ENCODE measurements around the gene TP53RK. TPM values are rescaled to one million over a fixed set of nuclear protein-coding genes. Genes with fewer than 3 reads are reported as not detected.

The TP53RK gene
- total RNA-seq, 2 donors from 2014 or later: 4.6 to 6.8 TPM

GRCh38 chr20:46651091-46651962 is 37.9 kb downstream of the TP53RK start, which contains the start of gene SLC13A3:
TSS of gene SLC13A3 (minus strand) at chr20:46651459. CDS start at chr20:46651421, 38 bp downstream.
- Mint-ChIP-seq H3K27me3 (peaks cover 49% of the 10 kb centered on the region), H3K4me1 (no peaks in the 10 kb centered on the region), H3K4me3 (no peak within 1 kb of the TSS), H3K27ac (no peak within 1 kb of the TSS), H3K36me3 (ENCODE audit: low read depth) (peaks cover 8% of the 10 kb centered on the region)
- H3K9me3 ChIP-seq (ENCODE audit: control insufficient read depth, low read length, poor library complexity, severe bottlenecking): no peaks in the 10 kb centered on the region
- DNase-seq (no peak), ATAC-seq (no peak)

GRCh38 chr20:46650575-46651090 is 38.6 kb downstream of the TP53RK start:
- peaks cover 49% of the 10 kb centered on the region for H3K27me3 Mint-ChIP-seq
- H3K4me3 Mint-ChIP-seq: no peak overlapping the region
- no peaks in the 10 kb centered on the region for H3K4me1 Mint-ChIP-seq
- no peak for DNase-seq
- no peaks in the 10 kb centered on the region for H3K9me3 ChIP-seq (ENCODE audit: control insufficient read depth, low read length, poor library complexity, severe bottlenecking)
- H3K36me3 Mint-ChIP-seq (ENCODE audit: low read depth): peaks cover 8% of the 10 kb centered on the region
- no peak overlapping the region for H3K27ac Mint-ChIP-seq
- ATAC-seq: no peak

GRCh38 chr20:46649965-46650542 is 39.2 kb downstream of the TP53RK start:
- Mint-ChIP-seq H3K4me3 (no peak overlapping the region), H3K36me3 (ENCODE audit: low read depth) (peaks cover 8% of the 10 kb centered on the region), H3K4me1 (no peaks in the 10 kb centered on the region), H3K27me3 (peaks cover 49% of the 10 kb centered on the region), H3K27ac (no peak overlapping the region)
- no peaks in the 10 kb centered on the region for H3K9me3 ChIP-seq (ENCODE audit: control insufficient read depth, low read length, poor library complexity, severe bottlenecking)
- DNase-seq (no peak), ATAC-seq (no peak)

- Mint-ChIP-seq H3K27ac (no peak overlapping the region), H3K27me3 (peaks cover 47% of the 10 kb centered on the region), H3K36me3 (ENCODE audit: low read depth) (peaks cover 8% of the 10 kb centered on the region), H3K4me1 (no peaks in the 10 kb centered on the region), H3K4me3 (no peak overlapping the region)
- DNase-seq (no peak), ATAC-seq (no peak)
- no peaks in the 10 kb centered on the region for H3K9me3 ChIP-seq (ENCODE audit: control insufficient read depth, low read length, poor library complexity, severe bottlenecking)
Measured at GRCh38 chr20:46649650-46649949, 39.6 kb downstream of the TP53RK start.

- Mint-ChIP-seq H3K36me3 (ENCODE audit: low read depth) (peaks cover 8% of the 10 kb centered on the region), H3K27ac (no peak overlapping the region), H3K4me3 (no peak overlapping the region), H3K4me1 (no peaks in the 10 kb centered on the region), H3K27me3 (peaks cover 42% of the 10 kb centered on the region)
- no peak for DNase-seq
- ATAC-seq: no peak
- H3K9me3 ChIP-seq (ENCODE audit: control insufficient read depth, low read length, poor library complexity, severe bottlenecking): no peaks in the 10 kb centered on the region
Measured at GRCh38 chr20:46648903-46649649, 40.2 kb downstream of the TP53RK start.

GRCh38 chr20:46647469-46647868 is 41.8 kb downstream of the TP53RK start:
- no peaks in the 10 kb centered on the region for H3K9me3 ChIP-seq (ENCODE audit: control insufficient read depth, low read length, poor library complexity, severe bottlenecking)
- DNase-seq (no peak), ATAC-seq (no peak)
- no peak overlapping the region for H3K27ac Mint-ChIP-seq
- peaks cover 10% of the 10 kb centered on the region for H3K36me3 Mint-ChIP-seq (ENCODE audit: low read depth)
- H3K4me1 Mint-ChIP-seq: no peaks in the 10 kb centered on the region
- no peak overlapping the region for H3K4me3 Mint-ChIP-seq
- H3K27me3 Mint-ChIP-seq: peaks cover 38% of the 10 kb centered on the region

GRCh38 chr20:46646659-46647380 is 42.4 kb downstream of the TP53RK start:
- H3K27me3 Mint-ChIP-seq: peaks cover 43% of the 10 kb centered on the region
- no peak overlapping the region for H3K27ac Mint-ChIP-seq
- peaks cover 10% of the 10 kb centered on the region for H3K36me3 Mint-ChIP-seq (ENCODE audit: low read depth)
- H3K4me1 Mint-ChIP-seq: no peaks in the 10 kb centered on the region
- no peak for DNase-seq
- no peak for ATAC-seq
- no peak overlapping the region for H3K4me3 Mint-ChIP-seq
- H3K9me3 ChIP-seq (ENCODE audit: control insufficient read depth, low read length, poor library complexity, severe bottlenecking): no peaks in the 10 kb centered on the region

GRCh38 chr20:46646122-46646521 is 43.1 kb downstream of the TP53RK start:
- Mint-ChIP-seq H3K27me3 (peaks cover 46% of the 10 kb centered on the region), H3K4me3 (no peak overlapping the region), H3K36me3 (ENCODE audit: low read depth) (peaks cover 13% of the 10 kb centered on the region), H3K27ac (no peak overlapping the region), H3K4me1 (no peaks in the 10 kb centered on the region)
- ATAC-seq (no peak), DNase-seq (no peak)
- H3K9me3 ChIP-seq (ENCODE audit: control insufficient read depth, low read length, poor library complexity, severe bottlenecking): no peaks in the 10 kb centered on the region

- ATAC-seq: no peak
- no peaks in the 10 kb centered on the region for H3K4me1 Mint-ChIP-seq
- H3K27me3 Mint-ChIP-seq: peaks cover 46% of the 10 kb centered on the region
- no peak overlapping the region for H3K4me3 Mint-ChIP-seq
- DNase-seq: no peak
- no peaks in the 10 kb centered on the region for H3K9me3 ChIP-seq (ENCODE audit: control insufficient read depth, low read length, poor library complexity, severe bottlenecking)
- H3K36me3 Mint-ChIP-seq (ENCODE audit: low read depth): peaks cover 6% of the 10 kb centered on the region
- no peak overlapping the region for H3K27ac Mint-ChIP-seq
Measured at GRCh38 chr20:46644733-46645132, 44.5 kb downstream of the TP53RK start.

GRCh38 chr20:46644160-46644559 is 45.1 kb downstream of the TP53RK start:
- no peak for ATAC-seq
- Mint-ChIP-seq H3K27ac (no peak overlapping the region), H3K4me3 (no peak overlapping the region), H3K4me1 (no peaks in the 10 kb centered on the region), H3K27me3 (peaks cover 44% of the 10 kb centered on the region), H3K36me3 (ENCODE audit: low read depth) (peaks cover 6% of the 10 kb centered on the region)
- H3K9me3 ChIP-seq (ENCODE audit: control insufficient read depth, low read length, poor library complexity, severe bottlenecking): no peaks in the 10 kb centered on the region
- DNase-seq: no peak

- H3K27me3 Mint-ChIP-seq: peaks cover 49% of the 10 kb centered on the region
- H3K36me3 Mint-ChIP-seq (ENCODE audit: low read depth): peaks cover 6% of the 10 kb centered on the region
- no peak overlapping the region for H3K4me3 Mint-ChIP-seq
- H3K27ac Mint-ChIP-seq: no peak overlapping the region
- DNase-seq (no peak), ATAC-seq (no peak)
- H3K9me3 ChIP-seq (ENCODE audit: control insufficient read depth, low read length, poor library complexity, severe bottlenecking): no peaks in the 10 kb centered on the region
- no peaks in the 10 kb centered on the region for H3K4me1 Mint-ChIP-seq
Measured at GRCh38 chr20:46642969-46643343, 46.3 kb downstream of the TP53RK start.

- peaks cover 54% of the 10 kb centered on the region for H3K27me3 Mint-ChIP-seq
- ATAC-seq (no peak), DNase-seq (no peak)
- H3K4me3 Mint-ChIP-seq: no peak overlapping the region
- peaks cover 6% of the 10 kb centered on the region for H3K36me3 Mint-ChIP-seq (ENCODE audit: low read depth)
- H3K9me3 ChIP-seq (ENCODE audit: control insufficient read depth, low read length, poor library complexity, severe bottlenecking): no peaks in the 10 kb centered on the region
- no peaks in the 10 kb centered on the region for H3K4me1 Mint-ChIP-seq
- H3K27ac Mint-ChIP-seq: no peak overlapping the region
Measured at GRCh38 chr20:46642265-46642968, 46.8 kb downstream of the TP53RK start.
